Activated gamma-delta T cell (primary cell): ENCODE data around the gene SLC39A5.
A peak's percentile ranks its signal among the peaks of the same experiment; 100 is the strongest.
"Not testable (repeated sequence)": the region's sequence is repeated elsewhere in the genome, so short reads cannot be mapped to it uniquely, and the experiment has no call there.

ENCODE experiments used
- DNase-seq: peaks from one replicate; lab custom pipeline; 2025; lab: John Stamatoyannopoulos, UW
- total RNA-seq, 2 donors: gene quantifications; one replicate each; lab custom pipeline; 2026; lab: John Stamatoyannopoulos, UW

The SLC39A5 gene, protein sequence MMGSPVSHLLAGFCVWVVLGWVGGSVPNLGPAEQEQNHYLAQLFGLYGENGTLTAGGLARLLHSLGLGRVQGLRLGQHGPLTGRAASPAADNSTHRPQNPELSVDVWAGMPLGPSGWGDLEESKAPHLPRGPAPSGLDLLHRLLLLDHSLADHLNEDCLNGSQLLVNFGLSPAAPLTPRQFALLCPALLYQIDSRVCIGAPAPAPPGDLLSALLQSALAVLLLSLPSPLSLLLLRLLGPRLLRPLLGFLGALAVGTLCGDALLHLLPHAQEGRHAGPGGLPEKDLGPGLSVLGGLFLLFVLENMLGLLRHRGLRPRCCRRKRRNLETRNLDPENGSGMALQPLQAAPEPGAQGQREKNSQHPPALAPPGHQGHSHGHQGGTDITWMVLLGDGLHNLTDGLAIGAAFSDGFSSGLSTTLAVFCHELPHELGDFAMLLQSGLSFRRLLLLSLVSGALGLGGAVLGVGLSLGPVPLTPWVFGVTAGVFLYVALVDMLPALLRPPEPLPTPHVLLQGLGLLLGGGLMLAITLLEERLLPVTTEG
- 0.15 to 0.39 reads per million in 2 donors for total RNA-seq

DNA sequence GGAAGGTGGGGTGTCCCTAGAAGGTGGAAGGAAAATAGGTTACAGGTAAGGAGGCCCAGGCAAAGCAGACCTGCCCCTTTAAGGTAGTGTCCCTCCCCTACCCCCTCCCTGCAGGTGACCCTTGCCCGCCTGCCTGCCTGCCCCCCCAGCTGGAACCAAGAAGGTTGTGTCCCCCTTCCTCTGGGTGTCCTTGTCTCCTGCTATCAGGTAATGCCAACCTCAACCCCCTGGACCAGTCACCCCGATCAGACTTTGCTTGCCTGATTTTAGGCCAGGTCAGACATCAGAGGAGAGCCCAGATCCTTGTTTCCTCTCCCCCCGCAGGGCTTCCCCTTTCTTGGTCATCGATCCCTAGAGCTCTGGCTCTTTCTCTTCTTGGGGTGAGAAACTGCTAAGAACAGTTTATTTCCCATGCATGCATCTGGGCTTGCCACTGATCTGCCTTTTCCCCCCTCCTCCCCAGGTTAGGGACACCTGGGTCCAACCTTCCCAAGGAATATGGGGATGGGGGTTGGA is at the start of gene SLC39A5:
TSS of gene SLC39A5 (plus strand) at position 136 of the 516 bp plus-strand sequence. CDS start 1,224 bp downstream, outside the sequence.
- no peak for DNase-seq

DNA sequence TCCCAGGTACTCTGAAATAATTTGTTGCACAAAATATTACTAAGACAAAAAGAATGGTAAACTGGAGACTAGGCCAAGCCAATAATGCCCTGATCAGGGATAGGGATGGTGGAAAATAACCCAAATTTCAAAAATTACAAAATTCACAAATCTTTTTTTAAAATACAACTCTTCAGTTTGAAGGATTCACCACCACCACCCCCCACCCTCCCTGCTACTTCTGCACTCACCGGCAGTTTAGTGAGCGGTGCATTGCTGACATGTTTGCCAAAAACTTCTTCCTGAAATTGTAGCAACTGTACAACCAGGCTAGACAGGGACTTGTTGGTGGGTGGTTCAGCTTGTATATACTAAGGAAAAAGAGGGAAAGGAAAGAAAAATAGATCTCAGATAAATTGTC is 42.9 kb upstream of the SLC39A5 start:
- no peak for DNase-seq

DNA sequence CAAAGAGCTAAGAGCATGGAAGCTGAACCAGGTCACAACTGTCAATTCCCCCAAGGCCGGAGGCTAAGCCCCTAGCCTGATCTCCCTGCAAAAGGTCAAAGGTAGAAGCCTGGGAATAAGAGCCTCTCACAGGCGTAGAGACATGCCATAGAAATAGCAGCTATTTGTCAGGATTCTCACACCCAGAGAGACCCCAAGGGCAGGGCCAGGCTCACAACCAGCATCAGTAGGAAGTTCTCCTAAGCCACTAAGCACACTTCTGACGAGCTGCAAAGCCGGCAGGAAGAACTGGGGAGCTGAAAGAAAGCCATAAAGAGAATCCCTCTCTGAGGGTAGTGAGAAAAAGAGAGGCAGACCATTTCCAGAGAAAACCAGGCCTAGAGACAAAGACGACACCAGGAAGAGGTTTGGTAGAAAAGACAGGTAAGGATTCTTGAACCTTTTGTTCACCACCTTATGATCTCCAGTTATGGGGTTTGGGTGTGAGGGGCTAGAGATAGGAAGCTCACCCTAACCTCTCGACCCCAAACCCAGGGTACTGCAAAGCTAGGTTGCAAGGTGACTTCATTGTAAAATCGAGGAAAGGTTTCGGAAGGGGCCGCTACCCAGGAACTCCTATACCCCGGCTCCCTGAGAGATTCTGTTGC is 41.6 kb upstream of the SLC39A5 start:
- no peak for DNase-seq

DNA sequence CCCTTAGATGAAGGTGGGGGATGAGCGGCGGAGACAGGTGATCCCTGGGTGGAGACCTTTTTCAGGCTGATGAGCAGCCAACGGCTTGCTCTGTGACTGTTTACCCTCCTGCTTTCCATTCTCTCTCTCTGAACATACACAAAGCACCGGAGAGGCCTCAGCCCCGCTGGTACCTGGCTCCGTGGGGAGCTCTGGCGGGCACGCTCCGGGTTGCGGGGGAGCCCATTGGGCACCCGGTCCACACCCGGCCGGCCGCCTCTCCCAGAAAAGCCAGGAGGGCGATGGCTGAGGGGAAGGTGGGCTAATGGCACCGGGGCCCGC is 41.1 kb upstream of the SLC39A5 start:
- DNase-seq = no peak

DNA sequence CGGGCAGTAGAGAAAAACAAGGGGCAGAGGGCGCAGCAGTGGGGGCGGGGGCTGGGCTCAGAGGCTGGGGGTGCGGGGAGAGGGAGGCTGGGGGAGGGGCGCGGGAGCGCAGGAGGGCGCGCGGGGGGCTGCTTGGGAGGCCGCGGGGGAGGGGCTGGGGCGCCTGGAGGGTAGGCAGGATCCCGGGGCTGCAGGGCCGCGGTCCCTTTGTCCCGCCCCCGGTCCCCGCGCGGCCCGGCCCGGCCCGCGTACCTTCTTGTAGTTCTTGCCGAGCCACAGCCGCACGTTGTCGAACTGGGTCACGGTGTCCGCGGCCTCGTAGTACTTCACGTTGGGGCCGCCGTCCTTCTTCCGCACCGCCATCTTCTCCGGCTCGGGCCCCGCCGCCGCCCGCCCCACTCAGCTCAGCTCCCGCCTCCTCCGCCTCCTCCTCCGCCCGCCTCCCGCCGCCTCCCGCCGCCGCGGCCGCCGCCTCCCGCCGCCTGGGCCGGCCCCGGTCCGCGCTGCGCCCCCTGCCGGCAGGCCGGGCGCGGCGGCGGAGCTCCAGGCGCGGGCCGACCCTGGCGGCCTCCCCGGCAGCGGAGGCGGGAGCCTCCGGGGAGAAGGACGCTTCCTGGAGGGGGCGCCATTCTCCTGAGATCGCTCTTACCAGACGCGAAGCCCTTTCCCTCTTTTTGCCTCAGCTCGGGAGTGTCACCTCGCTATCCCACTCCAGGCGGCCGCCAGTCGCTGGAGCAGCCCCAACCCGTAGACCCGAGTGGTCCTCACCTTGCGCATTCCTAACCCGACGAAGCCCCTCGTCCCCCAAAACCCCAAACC is 40.5 kb upstream of the SLC39A5 start, which contains the start of gene SMARCC2:
TSS of gene SMARCC2 (minus strand) at position 385 of the 819 bp plus-strand sequence. CDS start at position 363, 22 bp downstream.
- DNase-seq = peak; percentile 82

DNA sequence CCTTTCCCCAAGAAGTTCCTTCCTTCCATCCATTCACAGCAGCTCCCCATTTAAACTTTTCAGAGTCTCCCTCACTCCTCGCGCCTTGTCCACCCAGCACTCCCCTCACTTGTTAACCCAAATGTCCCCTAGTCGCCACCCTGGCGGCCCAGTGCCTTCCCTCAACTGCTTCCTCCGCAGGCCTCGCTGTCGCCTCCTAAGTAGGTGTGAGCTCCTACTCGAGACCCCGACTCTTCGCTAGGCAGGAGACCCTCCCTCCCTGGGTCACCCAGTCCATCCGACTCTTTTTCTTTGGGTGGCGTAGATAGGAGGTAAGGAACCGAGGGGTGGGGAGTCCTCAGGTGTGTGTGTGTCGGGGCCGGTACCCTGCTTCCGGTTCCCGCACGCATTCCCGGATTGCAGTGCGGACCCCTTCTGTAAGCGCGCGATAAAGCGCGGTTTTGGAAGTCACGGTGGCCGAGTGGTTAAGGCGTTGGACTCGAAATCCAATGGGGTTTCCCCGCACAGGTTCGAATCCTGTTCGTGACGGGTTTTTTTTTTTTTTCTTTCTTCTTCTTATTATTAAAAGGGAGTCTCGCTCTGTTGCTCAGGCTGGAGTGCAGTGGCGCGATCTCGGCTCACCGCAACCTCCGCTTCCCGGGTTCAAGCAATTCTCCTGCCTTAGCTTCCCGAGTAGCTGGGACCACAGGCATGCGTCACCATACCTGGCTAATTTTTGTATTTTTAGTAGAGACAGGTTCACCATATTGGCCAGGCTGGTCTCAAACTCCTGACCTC is 39.7 kb upstream of the SLC39A5 start:
- DNase-seq = peak; percentile 36

DNA sequence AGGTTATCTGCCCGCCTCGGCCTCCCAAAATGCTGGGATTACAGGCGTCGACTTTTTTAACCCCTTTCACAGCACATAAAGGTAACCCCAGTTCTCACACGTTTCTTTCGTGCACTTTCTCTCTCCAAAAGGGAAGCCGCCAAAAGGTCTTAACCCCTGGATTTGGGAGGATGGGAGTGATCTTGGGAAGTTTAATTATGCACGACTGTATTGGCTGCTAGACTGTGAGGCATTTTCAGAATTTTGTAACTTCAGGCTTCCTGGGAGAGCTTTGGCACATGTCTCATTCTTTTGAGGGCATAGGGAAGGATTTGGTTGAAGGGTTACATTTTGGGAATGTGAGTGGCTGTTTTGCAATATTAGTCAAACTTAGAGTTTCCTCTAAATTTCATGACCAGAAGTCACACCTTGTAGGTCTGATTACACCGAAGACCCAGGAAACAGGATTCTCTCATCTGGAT is 39.1 kb upstream of the SLC39A5 start:
- no peak for DNase-seq

DNA sequence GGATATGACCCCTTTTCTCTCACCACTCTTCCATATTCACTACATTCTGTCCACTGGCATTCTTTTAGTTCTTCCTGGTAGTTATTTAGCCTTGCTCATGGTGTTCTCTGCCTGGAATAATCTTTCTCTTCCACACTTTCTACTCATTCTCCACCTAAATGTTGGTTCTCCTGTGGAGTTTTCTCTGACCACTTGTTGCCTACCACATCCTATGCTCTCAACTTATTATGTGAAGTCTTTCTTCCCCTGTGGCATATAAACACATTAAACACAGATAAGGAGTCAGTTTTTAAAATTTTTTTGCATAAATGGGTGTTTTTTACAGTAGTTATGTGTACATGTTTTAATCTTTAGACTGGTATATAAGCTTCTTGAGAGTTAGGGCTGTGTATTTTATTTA is 37.3 kb upstream of the SLC39A5 start:
- DNase-seq = no peak

DNA sequence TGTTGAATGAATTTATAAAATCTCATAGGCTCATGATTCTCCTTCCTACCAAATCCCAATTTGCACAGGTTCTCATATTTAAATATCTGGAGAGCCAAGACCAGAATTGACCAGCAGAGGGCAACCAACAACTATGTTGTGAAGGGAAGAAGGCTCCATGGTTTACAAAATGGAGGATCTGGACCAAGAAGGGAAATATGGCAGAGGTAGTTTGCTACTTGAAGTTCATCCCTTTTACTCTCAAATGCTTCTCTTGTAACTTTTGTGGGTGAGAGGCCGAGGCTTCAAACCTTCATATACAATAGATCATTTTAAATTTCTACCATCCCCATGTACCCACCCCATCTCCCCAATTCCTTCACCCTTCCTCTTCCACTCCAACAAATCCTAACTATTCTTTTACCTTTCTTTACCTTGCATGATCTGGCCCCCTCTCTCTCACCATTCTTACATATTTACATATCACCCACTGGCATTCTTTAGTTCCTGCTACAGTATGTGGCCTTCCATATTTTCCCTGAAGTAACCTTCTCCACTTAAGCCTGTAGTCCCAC is 36.7 kb upstream of the SLC39A5 start:
- DNase-seq = no peak

DNA sequence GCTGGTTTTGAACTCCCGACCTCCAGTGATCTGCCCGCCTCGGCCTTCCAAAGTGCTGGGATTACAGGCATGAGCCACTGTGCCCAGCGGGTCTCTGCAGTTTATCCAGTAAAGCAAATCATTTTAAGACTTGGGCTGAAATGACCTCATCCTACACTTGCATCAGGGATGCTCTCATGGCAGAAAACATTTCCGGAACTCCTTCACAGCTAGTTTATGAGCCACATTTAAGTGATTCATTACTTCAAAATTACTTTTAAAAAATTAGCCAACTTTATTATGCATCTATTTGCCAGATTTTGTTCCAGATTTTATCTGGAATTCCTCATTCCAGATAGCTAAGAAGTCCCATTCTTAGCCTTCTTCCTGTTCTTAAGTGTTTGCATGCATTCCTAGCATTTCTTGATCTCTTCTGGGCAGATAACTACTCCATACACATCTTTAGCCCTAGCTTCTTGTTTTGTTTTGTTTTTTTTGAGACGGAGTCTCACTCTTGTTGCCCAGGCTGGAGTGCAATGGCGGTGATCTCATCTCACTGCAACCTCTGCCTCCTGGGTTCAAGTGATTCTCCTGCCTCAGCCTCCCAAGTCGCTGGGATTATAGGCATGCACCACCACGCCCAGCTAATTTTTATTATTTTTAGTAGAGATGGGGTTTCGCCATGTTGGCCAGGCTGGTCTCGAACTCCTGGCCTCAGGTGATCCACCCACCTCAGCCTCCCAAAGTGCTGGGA is 32.9 kb upstream of the SLC39A5 start:
- not testable (repeated sequence) for DNase-seq

DNA sequence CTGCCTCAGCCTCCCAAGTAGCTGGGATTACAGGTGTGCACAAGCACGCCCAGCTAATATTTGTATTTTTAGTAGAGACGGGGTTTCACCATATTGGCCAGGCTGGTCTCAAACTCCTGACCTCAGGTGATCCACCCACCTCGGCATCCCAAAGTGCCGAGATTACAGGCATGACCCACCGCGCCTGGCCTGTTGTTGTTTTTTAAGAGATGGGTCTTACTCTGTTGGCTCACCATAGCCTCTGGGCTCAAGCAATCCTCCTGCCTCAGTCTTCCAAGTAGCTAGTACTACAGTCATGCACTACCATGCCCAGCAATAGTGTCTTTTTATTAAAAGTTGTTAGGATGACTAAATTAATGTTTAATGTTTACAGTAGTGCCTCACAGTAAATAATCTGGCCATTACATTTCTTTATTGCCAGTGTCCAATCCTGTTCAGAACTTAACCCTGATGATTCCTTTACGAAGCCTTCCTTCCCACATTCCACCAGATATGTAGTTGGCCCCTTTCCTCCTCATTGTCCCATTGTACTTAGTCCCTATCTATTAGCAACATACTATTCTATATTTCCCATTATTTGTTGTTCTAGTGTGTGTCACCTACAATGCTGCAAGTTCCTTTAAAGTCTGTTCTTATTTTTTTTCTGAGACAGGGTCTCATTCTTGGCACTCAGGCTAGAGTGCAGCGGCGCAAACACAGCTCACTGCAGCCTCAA is 31.8 kb upstream of the SLC39A5 start:
- no peak for DNase-seq

DNA sequence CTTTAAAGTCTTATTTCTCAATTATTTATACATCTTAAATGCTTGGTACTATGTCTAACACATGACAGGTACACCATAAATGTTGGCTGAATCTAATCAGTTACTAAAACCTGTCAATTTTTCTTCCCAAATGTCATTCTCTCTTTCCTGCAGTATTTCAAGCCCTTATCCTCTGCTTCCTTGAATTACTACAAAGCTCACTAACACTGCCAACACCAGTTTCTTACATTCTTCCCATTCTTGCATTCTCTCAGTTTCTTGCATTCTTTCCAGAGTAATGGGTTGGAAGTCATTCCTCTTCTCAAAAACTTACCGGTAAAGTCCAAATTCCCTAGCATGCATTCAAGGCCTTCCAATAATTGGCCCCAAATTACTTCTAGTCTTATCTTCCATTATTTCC is 31.0 kb upstream of the SLC39A5 start:
- DNase-seq = no peak

DNA sequence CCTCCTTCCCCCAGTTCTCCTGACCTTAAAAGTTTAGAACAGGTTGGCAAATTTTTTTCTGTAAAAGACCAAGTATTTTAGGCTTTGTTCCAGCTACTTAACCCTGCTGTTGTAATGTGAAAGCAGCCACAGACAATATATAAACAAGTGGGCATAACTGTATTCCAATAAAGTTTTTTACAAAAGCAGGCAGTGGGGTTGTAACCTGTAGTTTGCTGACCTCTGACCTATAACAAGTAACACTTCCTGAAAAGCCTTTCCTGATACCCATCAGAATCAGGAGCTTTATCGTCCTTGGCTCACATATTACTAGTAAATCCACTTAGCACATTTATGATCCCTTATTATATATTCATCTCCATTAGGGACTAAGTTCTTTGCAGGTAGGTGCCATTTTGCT is 27.5 kb upstream of the SLC39A5 start:
- no peak for DNase-seq

DNA sequence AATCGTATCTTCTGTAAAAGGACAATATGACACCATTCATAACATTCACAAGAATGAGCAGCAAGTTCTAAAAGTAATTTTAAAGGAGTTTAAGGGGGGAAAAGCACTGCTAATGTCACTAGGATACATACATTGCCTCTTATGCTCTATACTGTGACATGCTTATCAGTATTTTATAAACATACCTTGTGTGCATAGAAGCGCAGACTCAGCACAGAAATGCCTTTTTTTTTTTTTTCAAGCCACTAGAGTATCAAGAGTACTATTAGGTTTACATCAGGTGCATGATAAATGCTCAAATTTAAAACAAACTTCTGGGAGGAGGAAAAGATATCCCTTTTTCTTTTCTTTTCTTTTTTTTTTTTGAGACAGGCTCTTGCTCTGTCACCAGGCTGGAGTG is 27.0 kb upstream of the SLC39A5 start:
- no peak for DNase-seq

DNA sequence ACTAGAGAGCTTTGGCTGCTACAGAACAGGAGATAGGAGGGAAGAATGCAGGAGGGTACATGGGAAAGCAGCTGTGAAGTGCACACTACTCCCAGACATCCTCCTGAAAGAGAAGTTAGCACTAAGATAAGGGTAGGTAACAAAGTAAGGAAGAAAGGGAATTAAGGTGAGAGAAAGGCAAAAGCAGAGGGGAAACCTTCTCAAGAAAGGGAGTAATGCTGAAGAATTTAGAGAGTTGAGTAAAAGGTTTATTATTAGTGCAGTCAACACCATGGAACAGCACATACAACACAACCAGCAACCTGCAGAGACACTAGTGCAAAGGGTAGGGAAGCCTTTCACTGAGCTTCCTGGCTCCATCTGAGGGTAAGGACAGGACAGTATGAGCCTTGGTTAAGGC is 25.6 kb upstream of the SLC39A5 start:
- DNase-seq = no peak

DNA sequence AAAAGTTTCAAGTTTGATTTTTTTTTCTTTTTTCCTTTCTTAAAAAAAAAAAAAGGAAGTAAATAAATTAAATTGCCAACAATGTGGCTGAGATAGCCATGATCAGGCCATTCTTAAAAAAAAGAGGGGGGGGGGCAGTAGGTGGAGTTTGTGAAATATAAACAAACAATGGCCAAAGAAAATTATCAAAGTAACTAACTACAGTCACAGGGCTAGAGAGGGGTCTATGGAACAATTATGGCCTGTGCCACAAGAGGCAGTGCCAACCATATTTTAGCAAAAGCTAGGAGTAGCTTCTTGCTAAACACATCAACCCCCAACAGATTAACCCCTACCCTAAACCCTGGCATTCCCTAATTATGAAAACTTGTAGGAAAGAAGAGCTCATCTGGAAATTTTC is 24.4 kb upstream of the SLC39A5 start:
- no peak for DNase-seq

DNA sequence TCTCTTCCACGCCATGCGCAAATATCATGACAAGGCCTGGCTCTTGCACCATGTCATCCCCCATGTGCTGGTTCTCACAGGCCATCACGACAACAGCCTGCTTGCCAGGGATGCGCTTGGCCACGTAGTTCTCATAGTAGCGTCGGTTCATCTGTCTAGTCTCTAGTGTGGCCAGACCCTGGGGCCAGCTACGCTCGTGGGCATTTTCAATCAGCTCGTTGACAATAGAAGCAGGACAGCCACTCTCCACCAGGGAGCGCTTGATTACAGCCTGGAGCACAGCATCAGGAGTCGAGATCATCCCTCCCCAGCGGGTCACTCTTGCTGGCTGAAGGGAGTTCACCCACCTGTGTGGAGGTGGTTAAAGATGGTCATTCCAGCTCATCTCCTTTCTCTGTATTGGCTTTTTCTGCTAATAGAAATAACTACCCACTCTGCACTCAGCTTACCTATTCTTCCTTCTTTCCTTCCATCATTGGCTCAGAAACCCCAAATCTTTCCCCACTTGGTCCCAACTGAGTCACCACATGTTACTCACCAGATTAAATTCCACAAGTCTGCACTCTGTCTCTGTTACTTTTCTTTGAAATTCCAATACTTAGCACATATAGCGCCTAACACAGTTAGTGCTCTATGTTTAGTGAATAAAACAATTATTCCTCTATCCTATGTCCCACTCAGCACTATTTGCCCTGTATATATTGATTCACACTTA is 23.2 kb upstream of the SLC39A5 start:
- no peak for DNase-seq

DNA sequence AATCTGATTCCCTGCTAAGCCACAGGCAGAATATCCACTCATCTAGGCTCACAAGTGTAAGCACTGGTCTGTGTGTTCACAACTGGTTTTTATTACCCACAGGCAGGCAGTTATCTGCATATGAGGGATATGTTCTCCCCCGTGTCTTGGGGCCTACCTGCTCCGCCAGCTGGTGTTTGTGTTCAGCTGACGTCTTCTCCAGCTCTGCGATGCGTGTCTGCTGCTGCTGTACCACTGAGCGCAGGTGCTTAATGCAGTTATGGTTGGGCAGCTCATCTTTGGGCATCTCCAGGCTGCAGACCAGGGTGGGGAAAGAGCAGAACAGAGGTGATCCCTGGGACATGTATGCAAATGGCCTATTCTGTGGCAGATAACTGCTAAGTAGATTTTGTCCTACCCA is 21.8 kb upstream of the SLC39A5 start:
- DNase-seq = no peak

DNA sequence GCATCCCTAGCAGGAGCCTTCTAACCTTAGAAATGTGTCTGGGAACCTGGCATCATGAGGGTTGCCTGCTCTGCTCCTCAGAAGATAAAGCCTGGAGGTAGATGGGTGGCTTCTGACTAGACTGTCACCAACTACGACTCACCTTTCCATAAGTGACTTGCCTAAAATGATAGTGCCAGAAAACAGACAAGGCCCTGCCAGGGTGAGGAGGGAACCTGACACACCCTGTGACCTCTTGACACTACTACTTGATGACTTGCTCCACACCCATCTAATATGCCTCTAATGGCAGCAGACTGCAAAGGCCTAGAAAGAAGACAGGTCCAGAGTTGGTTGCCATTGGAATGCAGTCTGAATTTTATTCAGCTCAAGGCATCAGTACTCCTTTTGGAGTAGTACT is 17.5 kb upstream of the SLC39A5 start:
- DNase-seq = no peak
